HG03432 (cell line): ENCODE measurements around the gene MYO7A.
A peak's percentile ranks its signal among the peaks of the same experiment; 100 is the strongest.

Experiments used
- ATAC-seq: cut with Tn5 transposase; IDR thresholded peaks from one replicate; pipeline ENCODE4 v1.9.1; 2021; ENCODE audit warnings: mild to moderate bottlenecking, moderate library complexity; ENCODE audit not compliant: unreplicated experiment

MYO7A gene

DNA sequence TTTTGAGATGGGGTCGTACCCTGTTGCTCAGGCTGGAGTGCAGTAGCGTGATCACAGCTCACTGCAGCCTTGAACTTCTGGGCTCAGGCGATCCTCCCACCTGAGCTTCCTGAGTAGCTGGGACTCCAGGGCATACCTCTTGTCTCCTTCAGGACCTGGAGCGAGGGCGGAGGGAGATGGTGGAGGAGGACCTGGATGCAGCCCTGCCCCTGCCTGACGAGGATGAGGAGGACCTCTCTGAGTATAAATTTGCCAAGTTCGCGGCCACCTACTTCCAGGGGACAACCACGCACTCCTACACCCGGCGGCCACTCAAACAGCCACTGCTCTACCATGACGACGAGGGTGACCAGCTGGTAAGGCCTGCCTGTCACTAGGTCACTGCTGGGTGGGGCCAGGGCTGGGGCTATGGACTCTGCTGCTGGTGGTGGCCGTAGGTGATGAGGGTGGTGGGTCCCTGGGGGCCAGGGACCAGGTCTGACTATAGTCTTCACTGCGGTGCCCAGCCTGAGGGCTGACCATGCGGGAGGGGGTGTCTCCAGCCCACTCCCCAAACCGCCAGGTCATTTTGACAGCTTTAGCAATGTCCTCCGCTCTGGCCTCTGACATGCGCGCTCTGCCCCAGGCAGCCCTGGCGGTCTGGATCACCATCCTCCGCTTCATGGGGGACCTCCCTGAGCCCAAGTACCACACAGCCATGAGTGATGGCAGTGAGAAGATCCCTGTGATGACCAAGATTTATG lies 53.9 kb downstream of the MYO7A start:
- ATAC-seq: no peak

GRCh38 chr11:77182542-77183430 lies 54.7 kb downstream of the MYO7A start:
- no peak for ATAC-seq

- ATAC-seq: no peak
These were observed 55.5 kb downstream of the MYO7A start for GRCh38 chr11:77183431-77183984.

GRCh38 chr11:77184136-77184860 lies 56.3 kb downstream of the MYO7A start:
- ATAC-seq: no peak

GRCh38 chr11:77186302-77186701 lies 58.3 kb downstream of the MYO7A start:
- ATAC-seq: no peak

DNA sequence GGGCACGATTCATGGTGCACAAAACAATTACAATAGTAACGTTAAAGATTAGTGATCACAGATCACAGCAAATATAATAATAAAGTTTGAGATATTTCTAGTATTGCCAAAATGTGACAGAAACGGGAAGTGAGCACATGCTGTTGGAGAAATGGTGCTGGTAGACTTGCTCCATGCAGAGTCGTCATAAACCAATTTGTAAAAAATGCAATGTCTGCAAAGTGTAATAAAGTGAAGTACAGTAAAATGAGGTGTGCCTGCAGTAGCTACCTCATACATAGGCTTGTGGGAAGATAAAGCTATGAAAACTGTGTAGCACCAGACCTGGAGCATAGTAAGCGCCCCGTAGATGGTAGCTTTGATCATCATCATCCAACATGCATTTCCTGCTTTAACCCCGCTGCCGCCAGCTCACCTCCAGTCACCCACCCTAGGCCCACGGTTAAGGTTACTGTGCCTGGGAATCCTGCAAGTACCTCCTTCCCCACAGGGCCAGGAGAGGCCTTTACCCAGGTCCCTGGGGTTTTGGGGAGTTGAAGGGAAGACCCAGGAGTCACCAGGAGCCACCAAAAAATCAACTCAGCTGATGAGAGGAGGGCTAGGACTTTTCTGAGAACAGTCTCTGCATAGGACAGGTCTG lies 59.2 kb downstream of the MYO7A start:
- ATAC-seq: no peak

- no peak for ATAC-seq
These were observed 60.0 kb downstream of the MYO7A start for GRCh38 chr11:77187776-77188632.

- no peak for ATAC-seq
These were observed 60.8 kb downstream of the MYO7A start for GRCh38 chr11:77188633-77189491.

- no peak for ATAC-seq
These were observed 61.7 kb downstream of the MYO7A start for GRCh38 chr11:77189588-77190210.

- no peak for ATAC-seq
These were observed 62.5 kb downstream of the MYO7A start for GRCh38 chr11:77190331-77191075.

GRCh38 chr11:77191429-77191822 lies 63.4 kb downstream of the MYO7A start:
- no peak for ATAC-seq

DNA sequence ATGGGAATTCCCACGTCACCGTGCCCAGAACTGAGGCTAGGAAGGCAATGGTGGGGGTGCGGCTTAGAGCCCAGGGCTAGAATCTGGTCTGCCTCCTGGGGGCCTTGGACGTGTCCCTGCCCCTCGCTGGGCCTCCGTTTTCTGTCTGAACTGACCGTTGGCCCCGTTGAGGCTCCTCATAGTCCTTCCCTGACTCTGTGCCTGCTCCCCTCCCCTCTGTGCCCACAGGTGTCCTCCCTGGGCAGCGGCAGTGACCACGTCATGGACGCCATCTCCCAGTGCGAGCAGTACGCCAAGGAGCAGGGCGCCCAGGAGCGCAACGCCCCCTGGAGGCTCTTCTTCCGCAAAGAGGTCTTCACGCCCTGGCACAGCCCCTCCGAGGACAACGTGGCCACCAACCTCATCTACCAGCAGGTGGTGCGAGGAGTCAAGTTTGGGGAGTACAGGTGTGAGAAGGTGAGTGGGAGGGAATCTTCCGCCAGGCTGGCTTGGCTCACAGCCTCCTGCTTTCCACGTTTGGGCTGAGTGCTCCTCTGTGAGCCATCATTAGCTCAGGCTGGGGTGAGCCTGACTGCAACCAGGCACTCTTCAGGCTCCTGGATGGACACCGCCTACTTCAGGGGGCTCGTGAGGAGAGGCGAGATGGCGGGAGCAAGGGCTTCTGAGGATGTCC lies 63.9 kb downstream of the MYO7A start:
- ATAC-seq: peak; percentile 56

DNA sequence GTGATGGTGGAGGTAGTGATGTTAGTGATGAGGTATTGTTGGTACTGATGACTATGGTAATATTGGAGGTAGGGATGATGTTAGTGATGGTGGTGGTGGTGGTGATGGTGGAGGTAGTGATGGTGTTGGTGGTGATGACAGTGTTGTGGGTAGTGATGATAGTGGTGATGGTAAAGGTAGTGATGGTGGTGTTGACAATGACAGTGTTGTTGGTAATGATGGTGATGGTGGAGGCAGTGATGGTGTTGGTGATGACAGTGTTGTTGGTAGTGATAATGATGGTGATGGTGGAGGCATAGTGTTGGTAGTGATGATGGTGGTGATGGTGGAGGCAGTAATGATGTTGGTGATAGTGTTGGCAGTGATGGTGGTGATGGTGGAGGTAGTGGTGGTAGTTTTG lies 65.1 kb downstream of the MYO7A start:
- ATAC-seq: no peak

- ATAC-seq: no peak
These were observed 66.1 kb downstream of the MYO7A start for GRCh38 chr11:77193911-77194830.

GRCh38 chr11:77195071-77195755 lies 67.2 kb downstream of the MYO7A start:
- ATAC-seq: no peak
